CD14-positive monocyte (primary cell): ENCODE measurements around the gene HOXC9. TPM values are rescaled to one million over a fixed set of nuclear protein-coding genes. Genes with fewer than 3 reads are reported as not detected.

Experiments
- DNase-seq, 3 donors: peaks; one replicate each; pipeline ENCODE4 v3.0.0-alpha.2; 2011 to 2022
- H2AFZ ChIP-seq: 2 replicates; pipeline ENCODE4 v1.6.0; 2012; ENCODE audit warnings: mild to moderate bottlenecking, low read depth, low read length, inconsistent platforms; ENCODE audit not compliant: insufficient read depth, poor library complexity, severe bottlenecking
- H3K27ac ChIP-seq, 2 donors: 1 replicate in 1 of 2; 2 replicates in 1 of 2; pipeline ENCODE4 v1.5.1; 2012 to 2013; ENCODE audit warnings: low read length in 2 of 2, control low read depth in 1 of 2, inconsistent platforms in 1 of 2, low read depth in 1 of 2, mild to moderate bottlenecking in 1 of 2
- H3K27me3 ChIP-seq, 2 donors: one replicate each; pipeline versions ENCODE4 v1.6.0 to v1.6.1; 2011 to 2013; ENCODE audit warnings: low read length in 2 of 2; ENCODE audit not compliant: control insufficient read depth in 2 of 2, insufficient read depth in 2 of 2
- H3K36me3 ChIP-seq, 2 donors: replicated peaks in 1 of 2; 1 replicate in 1 of 2; 2 replicates in 1 of 2; pipeline versions ENCODE4 v1.5.1 to v1.6.1; 2012 to 2013; ENCODE audit warnings: low read length in 2 of 2, control low read depth in 1 of 2, inconsistent platforms in 1 of 2, mild to moderate bottlenecking in 1 of 2; ENCODE audit not compliant: insufficient read depth in 2 of 2, control insufficient read depth in 1 of 2
- H3K4me1 ChIP-seq, 2 donors: 1 replicate in 1 of 2; 2 replicates in 1 of 2; pipeline versions ENCODE4 v1.5.1 to v1.6.1; 2012 to 2013; ENCODE audit warnings: low read length in 2 of 2, control low read depth in 1 of 2, inconsistent platforms in 1 of 2, mild to moderate bottlenecking in 1 of 2, moderate library complexity in 1 of 2; ENCODE audit not compliant: insufficient read depth in 2 of 2, control insufficient read depth in 1 of 2
- H3K4me2 ChIP-seq: replicated peaks from 2 replicates; pipeline ENCODE3; 2012; ENCODE audit warnings: low read length, moderate library complexity, mild to moderate bottlenecking; ENCODE audit not compliant: poor library complexity, severe bottlenecking; ENCODE audit errors: extremely low read depth
- H3K4me3 ChIP-seq, 3 experiments: fragments of 200-600 bp in 1 of 3; sonication (generic) in 1 of 3; replicated peaks in 1 of 3; 1 replicate in 2 of 3; 2 replicates in 1 of 3; pipeline ENCODE4 v1.5.1; 2011 to 2013; ENCODE audit warnings: low read length in 3 of 3, mild to moderate bottlenecking in 3 of 3, control low read depth in 2 of 3, low read depth in 2 of 3, inconsistent platforms in 1 of 3, moderate library complexity in 1 of 3
- H3K79me2 ChIP-seq: 2 replicates; pipeline ENCODE4 v1.6.0; 2012; ENCODE audit warnings: mild to moderate bottlenecking, control low read depth, inconsistent platforms, low read length, moderate library complexity; ENCODE audit not compliant: insufficient read depth
- H3K9ac ChIP-seq: 2 replicates; pipeline ENCODE4 v1.6.0; 2017; ENCODE audit warnings: low read length, mild to moderate bottlenecking; ENCODE audit not compliant: insufficient read depth, poor library complexity, severe bottlenecking
- H3K9me3 ChIP-seq, 2 donors: replicated peaks in 1 of 2; 1 replicate in 1 of 2; 2 replicates in 1 of 2; pipeline versions ENCODE4 v1.5.1 to v1.6.1; 2012 to 2013; ENCODE audit warnings: low read length in 2 of 2, control low read depth in 1 of 2; ENCODE audit not compliant: control insufficient read depth in 1 of 2, insufficient read depth in 1 of 2
- H4K20me1 ChIP-seq: 2 replicates; pipeline ENCODE4 v1.6.0; 2012; ENCODE audit warnings: mild to moderate bottlenecking, low read length, control low read depth, moderate library complexity; ENCODE audit not compliant: insufficient read depth
- H3K27ac Mint-ChIP-seq, 7 donors: one replicate each; pipeline ENCODE4 v1.8.0; 2020; ENCODE audit warnings: mild to moderate bottlenecking in 7 of 7, mixed read lengths in 7 of 7, moderate library complexity in 6 of 7, inconsistent platforms in 2 of 7
- H3K27me3 Mint-ChIP-seq, 3 donors: one replicate each; pipeline ENCODE4 v1.8.0; 2021 to 2022; ENCODE audit warnings: low read depth in 3 of 3, mild to moderate bottlenecking in 3 of 3, mixed read lengths in 3 of 3, moderate library complexity in 3 of 3, inconsistent platforms in 1 of 3
- H3K36me3 Mint-ChIP-seq, 2 donors: one replicate each; pipeline ENCODE4 v1.8.0; 2020; ENCODE audit warnings: mixed read lengths in 2 of 2, inconsistent platforms in 1 of 2, mild to moderate bottlenecking in 1 of 2
- H3K4me1 Mint-ChIP-seq: one replicate; pipeline ENCODE4 v1.8.0; 2020; ENCODE audit warnings: mild to moderate bottlenecking, mixed read lengths
- H3K4me3 Mint-ChIP-seq, 2 donors: one replicate each; pipeline ENCODE4 v1.8.0; 2020; ENCODE audit warnings: mild to moderate bottlenecking in 2 of 2, mixed read lengths in 2 of 2, moderate library complexity in 1 of 2
- H3K9me3 Mint-ChIP-seq, 7 donors: one replicate each; pipeline ENCODE4 v1.8.0; 2020 to 2022; ENCODE audit warnings: mixed read lengths in 7 of 7, mild to moderate bottlenecking in 6 of 7, moderate library complexity in 6 of 7, inconsistent platforms in 2 of 7
- CTCF ChIP-seq: fragments of 200-600 bp; IDR thresholded peaks from one replicate; pipeline ENCODE4 v1.8.0; 2022; ENCODE audit warnings: antibody characterized with exemption, mild to moderate bottlenecking
- WGBS: methylation state at CpG from one replicate; pipeline ENCODE4 v1.1.5; 2013; ENCODE audit warnings: missing lambda C conversion rate; ENCODE audit not compliant: insufficient coverage; 5-methylcytosine and 5-hydroxymethylcytosine counted together
- intact Hi-C, 2 donors: fragments of 100-400 bp; cut with micrococcal nuclease; formaldehyde crosslinking; loops; one replicate each; pipeline versions ENCODE4 v1.15.0 to v1.15.1; 2023
- polyA plus RNA-seq, 3 donors: library from polyadenylated mRNA; depleted of rRNA in 1 of 3; unstranded in 2 of 3; stranded (reverse) in 1 of 3; fragments of 300-500 nt in 2 of 3; fragments of >200 nt in 1 of 3; fragmentation: Illumina TruSeq in 2 of 3; gene quantifications; 1 replicate in 2 of 3; 2 replicates in 1 of 3; pipeline ENCODE4 v1.2.3, GENCODE V29; 2012 to 2021

Gene HOXC9
- polyA plus RNA-seq, 3 donors: not detected

- Histone ChIP-seq H3K9ac (no peak overlapping the region), H4K20me1 (no peaks in the 10 kb centered on the region), H3K4me3 (no peak overlapping the region), H2AFZ (no peak overlapping the region), H3K27me3 (peaks cover 98 to 100% of the 10 kb centered on the region in 2 donors), H3K79me2 (no peaks in the 10 kb centered on the region), H3K4me1 (peaks cover 0 to 2% of the 10 kb centered on the region in 2 donors), H3K36me3 (no peaks in the 10 kb centered on the region), H3K27ac (no peak overlapping the region), H3K9me3 (peaks cover 4 to 41% of the 10 kb centered on the region in 2 donors), H3K4me2 (no peak overlapping the region)
- no peak for DNase-seq
- no peak for TF ChIP-seq CTCF
- Mint-ChIP-seq H3K9me3 (peaks cover 0 to 36% (median 6%) of the 10 kb centered on the region in 7 donors), H3K4me3 (peak overlapping the region in 1 of 2 donors; percentile 63), H3K27me3 (peaks cover 99 to 100% (median 99%) of the 10 kb centered on the region in 3 donors), H3K4me1 (peaks cover 13% of the 10 kb centered on the region), H3K36me3 (peaks cover 0 to 7% of the 10 kb centered on the region in 2 donors), H3K27ac (no peak overlapping the region)
- WGBS: 39% methylated on average over 4 of the region's 8 CpGs
- intact Hi-C loops: no loop called here
Measured at GRCh38 chr12:54047964-54048303, 48.0 kb downstream of the HOXC9 start.

GRCh38 chr12:54048406-54049093 lies 48.6 kb downstream of the HOXC9 start:
- Histone ChIP-seq H3K4me3 (no peak overlapping the region), H3K27me3 (peaks cover 99 to 100% of the 10 kb centered on the region in 2 donors), H3K9me3 (peaks cover 5 to 46% of the 10 kb centered on the region in 2 donors), H3K4me2 (no peak overlapping the region), H3K36me3 (no peaks in the 10 kb centered on the region), H3K9ac (no peak overlapping the region), H2AFZ (no peak overlapping the region), H3K4me1 (peaks cover 4 to 8% of the 10 kb centered on the region in 2 donors), H4K20me1 (no peaks in the 10 kb centered on the region), H3K79me2 (no peaks in the 10 kb centered on the region), H3K27ac (no peak overlapping the region)
- peaks cover 0 to 42% (median 11%) of the 10 kb centered on the region in 7 donors for H3K9me3 Mint-ChIP-seq
- intact Hi-C loops: no loop called here
- H3K27me3 Mint-ChIP-seq: peaks cover 99 to 100% (median 99%) of the 10 kb centered on the region in 3 donors
- H3K27ac Mint-ChIP-seq: no peak overlapping the region
- TF ChIP-seq CTCF: no peak
- peaks cover 18% of the 10 kb centered on the region for H3K4me1 Mint-ChIP-seq
- DNase-seq: no peak
- H3K36me3 Mint-ChIP-seq: peaks cover 0 to 7% of the 10 kb centered on the region in 2 donors
- WGBS: 85% methylated on average over 3 of the region's 3 CpGs
- H3K4me3 Mint-ChIP-seq: peak overlapping the region in 1 of 2 donors; percentile 76
